Mammary microvascular endothelial cell (primary cell): ENCODE measurements around the gene MFSD6L. TPM values are rescaled to one million over a fixed set of nuclear protein-coding genes. Genes with fewer than 3 reads are reported as not detected.

Experiments used
- total RNA-seq: library from RNA; depleted of rRNA; stranded (reverse); fragments of >200 nt; gene quantifications from 2 replicates; pipeline ENCODE4 v1.2.3, GENCODE V29; 2015

The MFSD6L gene
- total RNA-seq = not detected in 2 replicates

GRCh38 chr17:8798846-8799569, at the start of gene MFSD6L:
TSS of gene MFSD6L (minus strand) at chr17:8799365. CDS start at chr17:8799120, 245 bp downstream.

GRCh38 chr17:8758137-8758596, 41.0 kb downstream of the MFSD6L start, which contains the start of gene SPDYE4:
TSS of gene SPDYE4 (minus strand) at chr17:8758546. CDS start at chr17:8758382, 164 bp downstream.

Other genes with a start within 250 kb of the MFSD6L start
- 32.6 and 34.6 TPM in 2 replicates for gene MYH10, start 168.6 kb downstream of the MFSD6L start, total RNA-seq
- gene CCDC42, start 54.5 kb downstream of the MFSD6L start, total RNA-seq = not detected in 2 replicates
- gene SPDYE4, start 40.8 kb downstream of the MFSD6L start, total RNA-seq = not detected in 2 replicates
- not detected in 2 replicates for gene PIK3R6, start 68.3 kb upstream of the MFSD6L start, total RNA-seq
- not detected in 2 replicates for gene PIK3R5, start 166.3 kb upstream of the MFSD6L start, total RNA-seq
- gene NTN1, start 222.1 kb upstream of the MFSD6L start, total RNA-seq = 0.13 and 0.15 TPM in 2 replicates